ENCODE measurements around the gene TLE3.

- no peak for TF ChIP-seq ZNF274 (IDR thresholded peaks at IDR 0.05; ENCODE audit: low read depth, low read length)
- no peak for TF ChIP-seq SUZ12 (IDR thresholded peaks at IDR 0.05; ENCODE audit: extremely low read depth, insufficient read depth, insufficient read length)
- no peak for TF ChIP-seq YY1 (IDR thresholded peaks at IDR 0.05; ENCODE audit: insufficient read depth, insufficient read length)
Measured at GRCh38 chr15:70032509-70032908, 65.2 kb downstream of the TLE3 start.
